Measurements from ENCODE around the gene XYLT1.

The XYLT1 gene

DNA sequence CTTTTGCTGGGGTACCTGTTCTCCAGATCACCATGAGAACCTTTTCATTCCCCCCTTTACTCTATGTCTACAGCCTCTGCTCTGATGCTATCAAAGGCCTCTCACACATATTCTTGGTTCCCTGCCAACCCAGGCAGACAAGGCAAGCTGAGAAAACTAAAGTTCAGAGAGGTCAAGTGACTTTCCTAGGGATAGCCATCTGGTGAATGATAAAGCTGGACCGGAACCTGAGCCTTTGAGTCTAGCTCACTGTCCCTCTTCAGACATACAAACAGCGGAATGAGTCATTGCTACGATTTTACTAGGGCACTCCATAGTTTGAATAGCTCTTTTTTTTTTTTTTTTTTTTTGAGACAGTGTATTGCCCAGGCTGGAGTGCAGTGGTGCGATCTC is 73.3 kb downstream of the XYLT1 start:
- no peak for DNase-seq (ENCODE audit: low read depth)
- TF ChIP-seq CTCF (IDR thresholded peaks at IDR 0.05; ENCODE audit: control insufficient read depth, insufficient read depth, low read depth, low read length, missing control alignments), result no peak
- H3K4me3 ChIP-seq (ENCODE audit: control insufficient read depth, low read depth, low read length), result no peak overlapping the region

DNA sequence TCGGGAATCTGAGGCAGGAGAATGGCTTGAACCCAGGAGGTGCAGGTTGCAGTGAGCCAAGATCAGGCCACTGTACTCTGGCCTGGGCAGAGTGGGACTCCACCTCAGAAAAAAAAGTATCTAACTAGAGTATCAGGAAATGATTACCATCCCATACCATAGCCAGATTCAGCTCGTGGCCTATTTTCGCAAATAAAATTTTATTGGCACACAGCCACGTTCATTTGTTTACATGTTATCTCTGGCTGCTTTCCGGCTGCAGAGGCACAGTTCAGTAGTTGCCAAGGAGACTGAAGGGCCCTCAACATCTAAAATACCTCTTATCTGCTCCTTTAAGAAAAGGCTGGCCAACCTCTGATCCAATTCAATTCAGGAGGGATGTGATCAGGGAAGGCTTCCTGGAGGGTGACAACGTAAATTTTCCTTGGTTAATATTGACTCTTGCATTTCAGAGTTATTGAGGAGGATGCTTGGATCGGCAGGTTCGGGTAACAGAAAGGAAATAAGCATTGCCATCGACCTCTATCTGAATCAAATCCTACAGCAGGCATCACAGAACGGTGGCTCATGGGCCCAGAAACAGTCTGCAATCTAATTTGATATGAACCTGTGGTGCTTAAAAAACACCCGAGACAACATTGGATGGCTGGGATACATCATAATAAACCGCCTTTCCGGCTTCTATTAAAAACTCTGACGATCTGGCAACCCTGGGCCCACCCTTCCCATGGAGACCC is 73.8 kb downstream of the XYLT1 start:
- no peak overlapping the region for H3K4me3 ChIP-seq (ENCODE audit: control insufficient read depth, low read depth, low read length)
- no peak for TF ChIP-seq CTCF (IDR thresholded peaks at IDR 0.05; ENCODE audit: control insufficient read depth, insufficient read depth, low read depth, low read length, missing control alignments)
- no peak for DNase-seq (ENCODE audit: low read depth)

DNA sequence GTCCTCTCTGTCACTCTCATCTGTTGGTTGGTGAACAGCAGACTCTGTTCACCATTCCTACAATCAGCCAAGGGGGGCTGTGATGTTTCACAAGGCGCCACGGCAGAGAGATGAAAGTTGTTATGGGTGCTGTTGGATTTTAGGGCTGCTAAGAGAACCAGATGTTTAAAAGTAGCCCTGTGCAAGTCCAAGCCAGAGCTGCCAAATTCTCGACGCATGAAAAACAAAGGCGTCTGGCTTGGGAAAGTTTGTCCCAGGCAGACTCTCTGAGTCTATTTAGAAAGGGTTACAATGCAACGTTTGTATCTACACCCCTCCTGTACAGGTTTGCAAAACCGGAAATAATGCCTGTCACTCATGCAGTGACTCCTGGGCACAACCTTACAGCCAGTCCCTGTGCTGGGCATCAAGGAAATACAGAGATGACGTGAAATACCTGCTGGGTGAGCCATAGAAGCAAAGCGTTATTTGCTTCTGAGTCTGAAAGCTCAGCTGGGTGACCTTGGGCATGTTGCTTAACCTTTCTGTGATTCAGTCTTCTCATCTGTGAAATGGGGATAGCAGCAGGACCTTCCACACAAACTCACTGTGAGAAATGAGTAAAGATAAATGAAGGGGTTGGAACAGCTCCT is 74.8 kb downstream of the XYLT1 start:
- no peak for DNase-seq (ENCODE audit: low read depth)
- H3K4me3 ChIP-seq (ENCODE audit: control insufficient read depth, low read depth, low read length), result no peak overlapping the region
- no peak for TF ChIP-seq CTCF (IDR thresholded peaks at IDR 0.05; ENCODE audit: control insufficient read depth, insufficient read depth, low read depth, low read length, missing control alignments)

DNA sequence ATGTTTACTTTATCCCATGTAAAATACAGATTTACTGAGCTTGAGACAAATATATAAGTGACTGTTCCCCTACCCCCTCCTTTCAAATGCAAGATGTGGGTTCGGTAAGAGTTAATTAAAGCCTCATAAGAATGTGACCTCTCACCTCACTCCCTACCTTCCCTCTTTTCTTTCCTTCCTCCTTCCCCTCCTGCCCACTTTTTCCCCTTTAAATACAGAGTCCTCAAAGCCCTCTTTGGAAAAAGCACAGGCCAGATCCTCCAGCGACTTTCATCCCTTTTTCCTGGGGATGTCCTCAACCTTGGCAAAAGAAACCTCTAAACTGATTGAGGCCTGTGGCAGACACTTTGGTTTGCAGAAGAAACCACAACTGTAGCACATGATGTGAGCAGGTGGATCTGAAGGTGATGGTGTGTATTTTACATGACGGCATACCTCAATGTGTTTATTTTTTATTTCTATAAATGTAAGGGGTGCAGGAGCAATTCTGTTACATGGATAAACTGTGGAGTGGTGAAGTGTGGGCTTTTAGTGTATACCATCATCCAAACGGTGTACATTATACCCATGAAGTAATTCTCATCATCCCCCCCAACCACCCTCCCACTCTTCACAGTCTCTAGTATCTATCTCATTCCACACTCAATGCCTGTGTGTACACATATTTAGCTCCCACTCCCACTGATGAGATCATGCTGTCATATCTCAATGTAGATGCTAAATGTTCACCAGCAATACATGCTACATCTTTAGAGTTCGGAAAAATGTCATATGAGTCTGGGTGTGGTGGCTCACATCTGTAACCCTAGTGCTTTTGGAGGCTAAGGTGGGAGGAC is 77.7 kb downstream of the XYLT1 start:
- H3K4me3 ChIP-seq (ENCODE audit: control insufficient read depth, low read depth, low read length), result no peak overlapping the region
- no peak for TF ChIP-seq CTCF (IDR thresholded peaks at IDR 0.05; ENCODE audit: control insufficient read depth, insufficient read depth, low read depth, low read length, missing control alignments)
- DNase-seq (ENCODE audit: low read depth), result no peak

DNA sequence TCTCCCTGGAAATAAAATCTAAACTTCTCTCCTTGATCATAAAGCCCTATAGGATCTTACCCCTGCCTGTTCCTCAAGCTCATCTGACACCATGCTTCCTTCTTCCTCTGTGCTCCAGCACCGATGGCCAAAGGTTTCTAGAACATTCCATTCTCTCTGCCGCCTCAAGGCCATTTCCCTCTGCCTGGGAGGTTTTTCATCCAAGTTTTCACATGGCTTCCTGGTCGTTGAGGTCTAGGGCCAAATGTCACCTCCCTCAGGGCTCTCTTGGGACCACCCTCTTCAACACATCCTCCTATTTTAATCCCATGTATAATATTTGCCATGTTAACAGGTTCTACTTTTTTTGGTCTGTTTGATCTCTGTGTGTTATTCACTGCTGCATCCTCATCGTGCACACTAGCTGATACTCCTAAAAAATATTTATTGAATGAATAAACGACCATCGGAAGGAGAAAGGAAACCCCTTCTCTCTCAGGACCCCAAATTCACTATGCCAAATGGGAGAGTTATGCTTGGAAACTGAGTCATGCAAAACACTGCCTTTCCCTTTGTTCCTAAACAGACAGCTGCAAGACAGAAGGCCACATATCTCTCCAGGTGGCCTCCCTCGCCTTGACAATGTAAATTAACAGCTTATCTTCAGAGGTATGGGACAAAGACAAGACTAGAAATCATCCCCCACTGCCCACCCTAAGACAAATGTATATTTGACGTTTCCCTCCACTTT is 78.5 kb downstream of the XYLT1 start:
- no peak for TF ChIP-seq CTCF (IDR thresholded peaks at IDR 0.05; ENCODE audit: control insufficient read depth, insufficient read depth, low read depth, low read length, missing control alignments)
- H3K4me3 ChIP-seq (ENCODE audit: control insufficient read depth, low read depth, low read length), result no peak overlapping the region

GRCh38 chr16:17391715-17392114 is 79.0 kb downstream of the XYLT1 start:
- TF ChIP-seq CTCF (IDR thresholded peaks at IDR 0.05; ENCODE audit: control insufficient read depth, insufficient read depth, low read depth, low read length, missing control alignments), result no peak
- DNase-seq (ENCODE audit: low read depth), result no peak
- H3K4me3 ChIP-seq (ENCODE audit: control insufficient read depth, low read depth, low read length), result no peak overlapping the region

More for the DNA sequence above, 78.5 kb downstream of the XYLT1 start:
- no peak for DNase-seq (ENCODE audit: low read depth)
